ENCODE measurements around the gene LMX1A. TPM values are rescaled to one million over a fixed set of nuclear protein-coding genes. Genes with fewer than 3 reads are reported as not detected.

The LMX1A gene
- total RNA-seq, 1 donor from 2014 or later, result not detected

- no peak for TF ChIP-seq CTCF (conservative IDR thresholded peaks at IDR 0.05; ENCODE audit: low read depth, low read length)
- no peak overlapping the region for H3K4me3 ChIP-seq (ENCODE audit: low read depth, low read length)
- DNase-seq (ENCODE audit: low read depth), result no peak
Measured at GRCh38 chr1:165241321-165241720, 115.2 kb downstream of the LMX1A start.

GRCh38 chr1:165240492-165240891 is 116.0 kb downstream of the LMX1A start:
- no peak for DNase-seq (ENCODE audit: low read depth)
- no peak overlapping the region for H3K4me3 ChIP-seq (ENCODE audit: low read depth, low read length)
- no peak for TF ChIP-seq CTCF (conservative IDR thresholded peaks at IDR 0.05; ENCODE audit: low read depth, low read length)

- DNase-seq (ENCODE audit: low read depth), result no peak
- no peak for TF ChIP-seq CTCF (conservative IDR thresholded peaks at IDR 0.05; ENCODE audit: low read depth, low read length)
- H3K4me3 ChIP-seq (ENCODE audit: low read depth, low read length), result no peak overlapping the region
Measured at GRCh38 chr1:165239873-165240272, 116.6 kb downstream of the LMX1A start.

- DNase-seq (ENCODE audit: low read depth), result no peak
- TF ChIP-seq CTCF (conservative IDR thresholded peaks at IDR 0.05; ENCODE audit: low read depth, low read length), result no peak
Measured at GRCh38 chr1:165235777-165236291, 120.7 kb downstream of the LMX1A start.

GRCh38 chr1:165235155-165235776 is 121.2 kb downstream of the LMX1A start:
- DNase-seq (ENCODE audit: low read depth), result no peak
- no peak overlapping the region for H3K4me3 ChIP-seq (ENCODE audit: low read depth, low read length)
- no peak for TF ChIP-seq CTCF (conservative IDR thresholded peaks at IDR 0.05; ENCODE audit: low read depth, low read length)

More at GRCh38 chr1:165235777-165236291, 120.7 kb downstream of the LMX1A start:
- no peak overlapping the region for H3K4me3 ChIP-seq (ENCODE audit: low read depth, low read length)

GRCh38 chr1:165234149-165234548 is 122.4 kb downstream of the LMX1A start:
- no peak for DNase-seq (ENCODE audit: low read depth)
- no peak overlapping the region for H3K4me3 ChIP-seq (ENCODE audit: low read depth, low read length)
- no peak for TF ChIP-seq CTCF (conservative IDR thresholded peaks at IDR 0.05; ENCODE audit: low read depth, low read length)

GRCh38 chr1:165228676-165229075 is 127.8 kb downstream of the LMX1A start:
- no peak for DNase-seq (ENCODE audit: low read depth)
- no peak for TF ChIP-seq CTCF (conservative IDR thresholded peaks at IDR 0.05; ENCODE audit: low read depth, low read length)
- H3K4me3 ChIP-seq (ENCODE audit: low read depth, low read length), result no peak overlapping the region

Measured in epithelial cell of proximal tubule (primary cell).